Measurements from ENCODE around the gene MLH3.
A peak's percentile ranks its signal among the peaks of the same experiment; 100 is the strongest.

The MLH3 gene

GRCh38 chr14:74982661-74983060 lies 68.6 kb downstream of the MLH3 start:
- no peak for DNase-seq

- DNase-seq, result no peak
These were observed 69.4 kb downstream of the MLH3 start for GRCh38 chr14:74981833-74982232.

- no peak for DNase-seq
These were observed 69.8 kb downstream of the MLH3 start for GRCh38 chr14:74981462-74981782.

GRCh38 chr14:74980731-74981461 lies 70.4 kb downstream of the MLH3 start:
- no peak for DNase-seq

- DNase-seq, result no peak
These were observed 70.9 kb downstream of the MLH3 start for GRCh38 chr14:74980398-74980730.

- DNase-seq, result peak; percentile 6
These were observed 71.5 kb downstream of the MLH3 start for GRCh38 chr14:74979442-74980397.

- DNase-seq, result no peak
These were observed 72.2 kb downstream of the MLH3 start for GRCh38 chr14:74979029-74979428.

- DNase-seq, result no peak
These were observed 72.8 kb downstream of the MLH3 start for GRCh38 chr14:74978416-74978947.

- DNase-seq, result no peak
These were observed 73.3 kb downstream of the MLH3 start for GRCh38 chr14:74977901-74978385.

- DNase-seq, result no peak
These were observed 73.9 kb downstream of the MLH3 start for GRCh38 chr14:74977164-74977900.

- no peak for DNase-seq
These were observed 74.8 kb downstream of the MLH3 start for GRCh38 chr14:74976264-74977113.

GRCh38 chr14:74975059-74975810 lies 76.0 kb downstream of the MLH3 start:
- DNase-seq, result no peak

GRCh38 chr14:74974364-74975058 lies 76.8 kb downstream of the MLH3 start:
- no peak for DNase-seq

GRCh38 chr14:74973905-74974363 lies 77.3 kb downstream of the MLH3 start:
- DNase-seq, result no peak

GRCh38 chr14:74973003-74973653 lies 78.1 kb downstream of the MLH3 start:
- DNase-seq, result peak; percentile 22

- no peak for DNase-seq
These were observed 82.5 kb downstream of the MLH3 start for GRCh38 chr14:74968811-74969210.

- DNase-seq, result no peak
These were observed 85.6 kb downstream of the MLH3 start for GRCh38 chr14:74965486-74966153.

- DNase-seq, result no peak
These were observed 86.3 kb downstream of the MLH3 start for GRCh38 chr14:74964787-74965485.
